Parathyroid adenoma (tissue), 2 donors: ENCODE data around the gene KCNE2.
"Not testable (repeated sequence)": the region's sequence is repeated elsewhere in the genome, so short reads cannot be mapped to it uniquely, and the experiment has no call there.

Experiments
- H2AFZ ChIP-seq: fragments of 300-600 bp; sonication (generic); one replicate; pipeline ENCODE4 v1.7.0; 2017; ENCODE audit warnings: antibody characterized with exemption, mild to moderate bottlenecking
- H3K27ac ChIP-seq: fragments of 300-600 bp; sonication (generic); one replicate; pipeline ENCODE4 v1.7.0; 2017
- H3K27me3 ChIP-seq: fragments of 300-600 bp; sonication (generic); one replicate; pipeline ENCODE4 v1.7.0; 2017; ENCODE audit warnings: low read length; ENCODE audit not compliant: control insufficient read depth, insufficient read depth
- H3K36me3 ChIP-seq: fragments of 300-600 bp; sonication (generic); one replicate; pipeline ENCODE4 v1.7.0; 2017; ENCODE audit warnings: low read length; ENCODE audit not compliant: control insufficient read depth, insufficient read depth
- H3K4me1 ChIP-seq: fragments of 300-600 bp; sonication (generic); one replicate; pipeline ENCODE4 v1.7.0; 2017; ENCODE audit warnings: control low read depth
- H3K4me2 ChIP-seq: fragments of 300-600 bp; sonication (generic); one replicate; pipeline ENCODE4 v1.7.0; 2017; ENCODE audit warnings: low read length
- H3K4me3 ChIP-seq: fragments of 300-600 bp; sonication (generic); one replicate; pipeline ENCODE4 v1.7.0; 2017; ENCODE audit warnings: low read depth, low read length
- H3K79me2 ChIP-seq: fragments of 300-600 bp; sonication (generic); one replicate; pipeline ENCODE4 v1.7.0; 2017; ENCODE audit warnings: control low read depth
- H3K9ac ChIP-seq: fragments of 300-600 bp; sonication (generic); one replicate; pipeline ENCODE4 v1.7.0; 2017; ENCODE audit warnings: mild to moderate bottlenecking
- H3K9me3 ChIP-seq: fragments of 300-600 bp; sonication (generic); one replicate; pipeline ENCODE4 v1.7.0; 2017; ENCODE audit warnings: low read length; ENCODE audit not compliant: control insufficient read depth
- CTCF ChIP-seq: fragments of 300-600 bp; sonication (generic); IDR thresholded peaks from one replicate; pipeline ENCODE4 v1.7.0; 2017; ENCODE audit warnings: antibody characterized with exemption, mild to moderate bottlenecking
- donor health status: primary hyperparathyroidism.

KCNE2 gene

GRCh38 chr21:34372321-34372720 lies 8.5 kb downstream of the KCNE2 start:
- H3K79me2 ChIP-seq, result no peaks in the 10 kb centered on the region
- no peaks in the 10 kb centered on the region for H3K27me3 ChIP-seq
- H2AFZ ChIP-seq, result no peak overlapping the region
- no peak overlapping the region for H3K9ac ChIP-seq
- H3K27ac ChIP-seq, result no peak overlapping the region
- H3K4me3 ChIP-seq, result no peak overlapping the region
- H3K36me3 ChIP-seq, result no peaks in the 10 kb centered on the region
- no peak overlapping the region for H3K4me2 ChIP-seq
- no peaks in the 10 kb centered on the region for H3K4me1 ChIP-seq
- no peak for TF ChIP-seq CTCF
- no peaks in the 10 kb centered on the region for H3K9me3 ChIP-seq

GRCh38 chr21:34374462-34374861 lies 10.7 kb downstream of the KCNE2 start:
- not testable (repeated sequence) for H3K4me2 ChIP-seq, H3K27me3 ChIP-seq, H3K79me2 ChIP-seq, H3K4me1 ChIP-seq, H2AFZ ChIP-seq, H3K9me3 ChIP-seq, H3K9ac ChIP-seq, H3K4me3 ChIP-seq, H3K36me3 ChIP-seq, H3K27ac ChIP-seq

- not testable (repeated sequence) for H3K27ac ChIP-seq, H3K4me1 ChIP-seq, H3K9ac ChIP-seq, H3K27me3 ChIP-seq, H2AFZ ChIP-seq, H3K9me3 ChIP-seq, H3K4me2 ChIP-seq, H3K79me2 ChIP-seq, H3K36me3 ChIP-seq, H3K4me3 ChIP-seq
Observed at GRCh38 chr21:34374940-34375618, 11.3 kb downstream of the KCNE2 start, which contains the start of gene SMIM11. Gene SMIM11, plus strand, starts transcription at chr21:34375507. Its CDS starts 3,998 bp downstream, at chr21:34379505.

- H3K4me3 ChIP-seq, result not testable (repeated sequence)
Observed at GRCh38 chr21:34375619-34375972, 11.8 kb downstream of the KCNE2 start.

GRCh38 chr21:34383138-34383537 lies 19.3 kb downstream of the KCNE2 start:
- not testable (repeated sequence) for H3K4me3 ChIP-seq, H3K79me2 ChIP-seq, H3K9me3 ChIP-seq, H3K27ac ChIP-seq, H2AFZ ChIP-seq, H3K4me1 ChIP-seq, H3K9ac ChIP-seq, H3K36me3 ChIP-seq, H3K4me2 ChIP-seq, H3K27me3 ChIP-seq

More at GRCh38 chr21:34375619-34375972, 11.8 kb downstream of the KCNE2 start:
- H3K4me2 ChIP-seq, H3K27me3 ChIP-seq, H3K9ac ChIP-seq, H2AFZ ChIP-seq, H3K4me1 ChIP-seq, H3K27ac ChIP-seq, H3K9me3 ChIP-seq, H3K79me2 ChIP-seq, H3K36me3 ChIP-seq: not testable (repeated sequence)

GRCh38 chr21:34383724-34384415 lies 20.1 kb downstream of the KCNE2 start:
- not testable (repeated sequence) for H3K27me3 ChIP-seq

GRCh38 chr21:34400522-34400921 lies 36.7 kb downstream of the KCNE2 start:
- H3K4me1 ChIP-seq, H2AFZ ChIP-seq, H3K36me3 ChIP-seq, H3K9ac ChIP-seq, H3K79me2 ChIP-seq, H3K4me2 ChIP-seq, H3K27me3 ChIP-seq, H3K4me3 ChIP-seq, H3K27ac ChIP-seq, H3K9me3 ChIP-seq: not testable (repeated sequence)

More at GRCh38 chr21:34383724-34384415, 20.1 kb downstream of the KCNE2 start:
- not testable (repeated sequence) for H3K79me2 ChIP-seq, H3K9ac ChIP-seq, H3K4me1 ChIP-seq, H3K4me3 ChIP-seq, H3K4me2 ChIP-seq, H3K36me3 ChIP-seq, H3K9me3 ChIP-seq, H3K27ac ChIP-seq, H2AFZ ChIP-seq

GRCh38 chr21:34404742-34405141 lies 40.9 kb downstream of the KCNE2 start:
- H3K4me2 ChIP-seq, H3K36me3 ChIP-seq, H3K27me3 ChIP-seq: not testable (repeated sequence)

GRCh38 chr21:34405686-34406085 lies 41.9 kb downstream of the KCNE2 start:
- H3K9ac ChIP-seq, H2AFZ ChIP-seq, H3K4me2 ChIP-seq, H3K4me1 ChIP-seq, H3K4me3 ChIP-seq, H3K36me3 ChIP-seq, H3K27me3 ChIP-seq, H3K27ac ChIP-seq, H3K79me2 ChIP-seq, H3K9me3 ChIP-seq: not testable (repeated sequence)

More at GRCh38 chr21:34404742-34405141, 40.9 kb downstream of the KCNE2 start:
- not testable (repeated sequence) for H3K79me2 ChIP-seq, H2AFZ ChIP-seq, H3K9ac ChIP-seq, H3K9me3 ChIP-seq, H3K4me1 ChIP-seq, H3K27ac ChIP-seq, H3K4me3 ChIP-seq

GRCh38 chr21:34406102-34406501 lies 42.3 kb downstream of the KCNE2 start:
- not testable (repeated sequence) for H3K27ac ChIP-seq, H3K9ac ChIP-seq, H3K4me3 ChIP-seq, H3K9me3 ChIP-seq, H3K79me2 ChIP-seq, H3K36me3 ChIP-seq, H3K4me2 ChIP-seq, H2AFZ ChIP-seq, H3K4me1 ChIP-seq, H3K27me3 ChIP-seq
